Activated T-cell treated with anti-CD3 and anti-CD28 coated beads, Interleukin-2, amount 50 U/mL, for 4 hours (primary cell): ENCODE data around the gene NKX2-2. TPM values are rescaled to one million over a fixed set of nuclear protein-coding genes. Genes with fewer than 3 reads are reported as not detected.

ENCODE experiments used
- ATAC-seq, 2 donors: fragments of 200-7000 bp; cut with Tn5 transposase; one replicate each; pipeline ENCODE4 v1.10.0; 2021
- DNase-seq: peaks from one replicate; pipeline ENCODE4 v3.0.0-alpha.2; 2020
- H3K27me3 Mint-ChIP-seq: one replicate; pipeline ENCODE4 v1.8.0; 2021; ENCODE audit warnings: low read depth, mixed read lengths
- H3K36me3 Mint-ChIP-seq: one replicate; pipeline ENCODE4 v1.8.0; 2022; ENCODE audit warnings: mixed read lengths; ENCODE audit not compliant: insufficient read depth
- H3K4me1 Mint-ChIP-seq: one replicate; pipeline ENCODE4 v1.8.0; 2021; ENCODE audit warnings: low read depth, mixed read lengths
- H3K4me3 Mint-ChIP-seq: one replicate; pipeline ENCODE4 v1.8.0; 2021; ENCODE audit warnings: mild to moderate bottlenecking, moderate library complexity, mixed read lengths
- H3K9me3 Mint-ChIP-seq: one replicate; pipeline ENCODE4 v1.8.0; 2021; ENCODE audit warnings: mixed read lengths
- total RNA-seq, 3 donors: library from RNA; stranded (reverse); gene quantifications; one replicate each; pipeline ENCODE4 v1.2.1, GENCODE V29; 2021

Gene NKX2-2
- total RNA-seq, 3 donors from 2014 or later = not detected

- Mint-ChIP-seq H3K27me3 (peaks cover 78% of the 10 kb centered on the region), H3K9me3 (no peaks in the 10 kb centered on the region), H3K36me3 (peaks cover 1% of the 10 kb centered on the region), H3K4me3 (no peak overlapping the region), H3K4me1 (peaks cover 44% of the 10 kb centered on the region)
- ATAC-seq = no peak
- DNase-seq = no peak
Observed at GRCh38 chr20:21516861-21517565, 3.1 kb upstream of the NKX2-2 start.

- no peak overlapping the region for H3K4me3 Mint-ChIP-seq
Observed at GRCh38 chr20:21516180-21516567, 2.3 kb upstream of the NKX2-2 start.

GRCh38 chr20:21515300-21516179, 1.7 kb upstream of the NKX2-2 start:
- Mint-ChIP-seq H3K4me3 (no peak overlapping the region), H3K4me1 (peaks cover 42% of the 10 kb centered on the region), H3K36me3 (peaks cover 1% of the 10 kb centered on the region), H3K9me3 (no peaks in the 10 kb centered on the region), H3K27me3 (peaks cover 76% of the 10 kb centered on the region)
- DNase-seq (no peak), ATAC-seq (no peak)

More at GRCh38 chr20:21516180-21516567, 2.3 kb upstream of the NKX2-2 start:
- no peak for DNase-seq
- Mint-ChIP-seq H3K27me3 (peaks cover 79% of the 10 kb centered on the region), H3K9me3 (no peaks in the 10 kb centered on the region), H3K36me3 (peaks cover 1% of the 10 kb centered on the region), H3K4me1 (peaks cover 46% of the 10 kb centered on the region)
- no peak for ATAC-seq

GRCh38 chr20:21514553-21515251, 838 bp upstream of the NKX2-2 start:
- H3K4me3 Mint-ChIP-seq = no peak overlapping the region
- H3K27me3 Mint-ChIP-seq = peaks cover 76% of the 10 kb centered on the region
- H3K36me3 Mint-ChIP-seq = peaks cover 1% of the 10 kb centered on the region
- H3K9me3 Mint-ChIP-seq = no peaks in the 10 kb centered on the region
- DNase-seq = no peak
- H3K4me1 Mint-ChIP-seq = peaks cover 48% of the 10 kb centered on the region
- ATAC-seq = no peak

GRCh38 chr20:21513181-21513663, 642 bp downstream of the NKX2-2 start:
- peaks cover 76% of the 10 kb centered on the region for H3K27me3 Mint-ChIP-seq
- no peaks in the 10 kb centered on the region for H3K9me3 Mint-ChIP-seq
- H3K4me3 Mint-ChIP-seq = no peak overlapping the region
- peaks cover 53% of the 10 kb centered on the region for H3K4me1 Mint-ChIP-seq
- peaks cover 1% of the 10 kb centered on the region for H3K36me3 Mint-ChIP-seq
- DNase-seq (no peak), ATAC-seq (no peak)

- Mint-ChIP-seq H3K4me3 (peak overlapping the region; percentile 68), H3K9me3 (no peaks in the 10 kb centered on the region), H3K36me3 (peaks cover 1% of the 10 kb centered on the region), H3K27me3 (peaks cover 76% of the 10 kb centered on the region), H3K4me1 (peaks cover 52% of the 10 kb centered on the region)
- ATAC-seq = peak in 1 of 2 donors; percentile 23
- no peak for DNase-seq
Observed at GRCh38 chr20:21512634-21513180, 1.2 kb downstream of the NKX2-2 start.

- ATAC-seq (no peak), DNase-seq (no peak)
- Mint-ChIP-seq H3K9me3 (no peaks in the 10 kb centered on the region), H3K27me3 (peaks cover 76% of the 10 kb centered on the region), H3K4me1 (peaks cover 47% of the 10 kb centered on the region), H3K4me3 (peak overlapping the region; percentile 68), H3K36me3 (peaks cover 1% of the 10 kb centered on the region)
Observed at GRCh38 chr20:21511850-21512633, 1.8 kb downstream of the NKX2-2 start.

- H3K4me1 Mint-ChIP-seq = peaks cover 44% of the 10 kb centered on the region
- H3K9me3 Mint-ChIP-seq = no peaks in the 10 kb centered on the region
- peak overlapping the region; percentile 60 for H3K4me3 Mint-ChIP-seq
- peaks cover 76% of the 10 kb centered on the region for H3K27me3 Mint-ChIP-seq
- ATAC-seq = no peak
- DNase-seq = no peak
- peaks cover 1% of the 10 kb centered on the region for H3K36me3 Mint-ChIP-seq
Observed at GRCh38 chr20:21511485-21511849, 2.4 kb downstream of the NKX2-2 start.

GRCh38 chr20:21510414-21511384, 3.2 kb downstream of the NKX2-2 start:
- Mint-ChIP-seq H3K4me1 (peaks cover 39% of the 10 kb centered on the region), H3K9me3 (no peaks in the 10 kb centered on the region), H3K4me3 (peak overlapping the region; percentile 74), H3K27me3 (peaks cover 70% of the 10 kb centered on the region), H3K36me3 (no peaks in the 10 kb centered on the region)
- ATAC-seq (no peak), DNase-seq (no peak)

- Mint-ChIP-seq H3K27me3 (peaks cover 70% of the 10 kb centered on the region), H3K4me1 (peaks cover 44% of the 10 kb centered on the region), H3K4me3 (peak overlapping the region; percentile 74), H3K9me3 (no peaks in the 10 kb centered on the region), H3K36me3 (no peaks in the 10 kb centered on the region)
- ATAC-seq (no peak), DNase-seq (no peak)
Observed at GRCh38 chr20:21509597-21510371, 4.1 kb downstream of the NKX2-2 start.

GRCh38 chr20:21509079-21509596, 4.7 kb downstream of the NKX2-2 start:
- Mint-ChIP-seq H3K27me3 (peaks cover 68% of the 10 kb centered on the region), H3K9me3 (no peaks in the 10 kb centered on the region), H3K4me3 (peak overlapping the region; percentile 47), H3K36me3 (no peaks in the 10 kb centered on the region), H3K4me1 (peaks cover 41% of the 10 kb centered on the region)
- ATAC-seq (no peak), DNase-seq (no peak)
